Stimulated activated CD4-positive, alpha-beta T cell treated with anti-CD3 and anti-CD28 coated beads, Interleukin-12 subunit alpha, Interleukin-12 subunit beta, amount 100 ng/mL, for 24 hours (primary cell): ENCODE results near the gene YWHAH.
"Not testable (repeated sequence)": the region's sequence is repeated elsewhere in the genome, so short reads cannot be mapped to it uniquely, and the experiment has no call there.

Experiments used
- DNase-seq, 2 experiments: peaks; one replicate each; pipeline ENCODE4 v3.0.0-alpha.2; 2020; ENCODE audit warnings: low read depth in 2 of 2

Gene YWHAH

DNA sequence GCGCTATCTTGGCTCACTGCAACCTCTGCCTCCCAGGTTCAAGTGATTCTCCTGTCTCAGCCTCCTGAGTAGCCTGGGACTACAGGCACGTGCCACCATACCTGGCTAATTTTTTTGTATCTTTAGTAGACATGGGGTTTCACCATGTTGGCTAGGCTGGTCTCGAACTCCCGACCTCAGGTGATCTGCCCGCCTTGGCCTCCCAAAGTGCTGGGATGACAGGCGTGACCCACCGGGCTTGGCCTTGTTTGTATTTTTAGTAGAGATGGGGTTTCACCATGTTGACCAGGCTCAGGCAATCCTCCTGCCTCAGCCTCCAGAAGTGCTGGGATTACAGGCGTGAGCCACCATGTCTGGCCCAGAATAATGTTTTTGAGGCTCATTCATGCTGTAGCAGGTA, 37.6 kb downstream of the YWHAH start:
- DNase-seq, result not testable (repeated sequence)

DNA sequence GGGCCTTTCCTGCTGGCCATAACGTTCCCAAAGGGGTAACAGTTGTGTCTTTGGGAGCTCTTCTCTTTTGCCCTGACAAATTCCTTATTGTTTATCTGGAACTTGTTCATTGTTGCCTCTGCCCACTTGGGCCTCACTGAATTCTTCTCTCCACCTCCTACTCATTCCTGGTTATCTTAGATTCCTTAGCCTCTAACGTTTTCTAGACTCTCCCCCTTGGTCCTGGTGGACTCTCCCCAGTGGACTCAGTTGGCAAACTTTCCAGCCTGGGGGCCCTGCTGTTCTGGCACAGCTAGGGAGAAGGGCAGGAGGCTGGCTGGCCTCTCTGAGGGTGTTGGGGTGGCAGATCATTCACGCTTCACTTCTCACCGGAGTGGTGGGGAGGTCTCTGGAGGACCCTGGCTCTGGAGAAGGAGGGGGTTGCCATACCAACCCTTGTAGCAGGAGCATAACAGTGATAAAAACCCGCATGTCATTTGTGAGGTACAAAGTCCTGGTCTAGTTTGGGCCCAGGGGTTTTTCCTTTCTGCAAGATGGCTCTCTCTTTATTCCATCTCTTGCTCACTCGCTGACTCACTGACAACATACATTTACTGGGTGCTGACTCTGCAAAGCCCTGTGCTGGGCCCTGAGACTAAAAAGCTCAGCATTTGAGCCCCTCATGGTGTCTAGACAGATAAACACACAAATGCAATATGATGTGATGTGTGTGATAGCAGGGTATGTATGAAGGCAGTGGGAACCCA, 39.7 kb downstream of the YWHAH start:
- no peak for DNase-seq

DNA sequence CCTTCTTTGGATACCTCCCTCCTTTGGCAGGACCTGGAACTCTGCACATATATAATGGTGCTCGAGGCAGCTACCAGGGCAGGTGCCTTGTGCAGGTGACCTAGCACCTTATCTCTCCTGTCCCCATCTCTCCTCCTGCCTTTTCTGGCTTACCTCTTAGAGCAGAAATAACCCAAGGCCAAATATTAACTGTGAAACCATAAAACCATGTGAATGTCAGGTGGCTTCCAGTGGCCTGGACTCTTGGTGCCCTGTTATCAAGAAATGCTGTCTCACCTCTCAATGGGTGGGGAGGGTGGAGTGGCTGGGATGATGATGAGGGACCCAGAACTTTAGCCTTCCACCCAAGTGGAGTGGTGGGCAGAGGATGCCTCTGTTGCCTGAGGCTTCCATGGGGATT, 42.9 kb downstream of the YWHAH start:
- DNase-seq, result no peak

DNA sequence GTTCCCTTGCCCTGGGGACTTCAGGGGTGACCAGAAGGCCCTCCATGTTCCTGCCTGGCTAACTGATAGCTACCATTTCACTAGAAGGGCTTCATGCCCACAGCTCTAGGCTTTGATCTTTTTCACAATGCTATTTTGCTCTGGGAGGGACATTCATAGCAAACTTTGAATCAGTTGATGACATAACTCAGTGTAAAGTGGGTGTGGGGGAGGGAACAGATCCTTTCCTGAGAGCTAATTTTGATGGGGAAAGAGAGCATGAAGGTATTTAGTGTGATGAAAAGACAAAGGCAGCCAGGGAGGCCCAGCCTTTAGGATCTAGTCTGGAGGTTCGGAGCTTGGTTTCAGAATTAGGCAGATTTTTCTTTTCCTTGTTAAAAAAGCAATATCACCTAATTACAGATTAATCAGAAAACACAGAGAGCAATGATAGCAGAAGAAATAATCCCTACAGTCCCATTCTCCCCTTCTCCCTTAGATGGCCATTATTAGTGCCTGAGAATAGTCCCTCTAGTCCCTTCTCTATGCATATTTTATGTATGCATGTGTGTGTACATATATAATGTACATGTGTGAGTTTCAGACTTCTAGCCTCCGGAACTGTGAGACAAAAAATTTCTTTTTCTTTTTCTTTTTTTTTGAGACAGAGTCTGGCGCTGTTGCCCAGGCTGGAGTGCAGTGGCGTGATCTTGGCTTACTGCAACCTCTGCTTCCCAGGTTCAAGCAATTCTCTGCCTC, 46.9 kb downstream of the YWHAH start:
- DNase-seq, result no peak

DNA sequence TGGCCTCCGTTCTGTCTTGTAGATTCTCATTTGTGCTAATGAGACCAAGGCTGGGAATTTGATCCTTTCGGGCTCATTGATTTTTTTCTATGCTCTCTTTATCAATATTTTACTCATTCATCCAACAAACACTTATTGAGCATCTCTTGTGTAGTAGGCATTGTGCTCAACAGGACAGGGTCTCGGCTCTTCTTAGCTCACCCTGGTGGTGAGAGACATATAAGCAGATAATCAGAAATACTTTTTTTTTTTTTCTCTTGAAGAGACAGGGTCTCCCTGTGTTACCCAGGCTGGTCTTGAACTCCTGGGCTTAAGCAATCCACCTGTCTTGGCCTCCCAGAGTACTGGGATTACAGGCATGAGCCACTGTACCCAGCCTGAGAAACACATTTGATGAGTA, 50.7 kb downstream of the YWHAH start:
- DNase-seq, result no peak

DNA sequence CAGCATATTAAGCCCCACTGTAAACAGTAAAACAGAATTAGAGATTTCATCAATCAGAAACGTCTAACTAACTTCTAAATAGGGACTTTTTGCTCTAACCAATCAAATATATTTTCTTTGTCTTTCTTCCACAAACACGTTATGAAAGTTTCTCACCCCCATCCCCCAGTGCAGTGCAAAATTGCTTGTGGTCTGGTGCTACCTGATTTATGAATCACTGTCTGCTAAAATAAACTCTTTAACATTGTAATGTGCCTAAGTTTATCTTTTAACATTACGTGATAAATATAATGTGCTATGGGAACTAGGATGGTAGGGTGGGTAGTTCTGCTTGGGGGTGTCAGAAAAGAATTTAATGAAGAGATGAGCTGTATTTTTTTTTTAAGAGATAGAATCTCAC, 51.5 kb downstream of the YWHAH start:
- DNase-seq, result no peak

DNA sequence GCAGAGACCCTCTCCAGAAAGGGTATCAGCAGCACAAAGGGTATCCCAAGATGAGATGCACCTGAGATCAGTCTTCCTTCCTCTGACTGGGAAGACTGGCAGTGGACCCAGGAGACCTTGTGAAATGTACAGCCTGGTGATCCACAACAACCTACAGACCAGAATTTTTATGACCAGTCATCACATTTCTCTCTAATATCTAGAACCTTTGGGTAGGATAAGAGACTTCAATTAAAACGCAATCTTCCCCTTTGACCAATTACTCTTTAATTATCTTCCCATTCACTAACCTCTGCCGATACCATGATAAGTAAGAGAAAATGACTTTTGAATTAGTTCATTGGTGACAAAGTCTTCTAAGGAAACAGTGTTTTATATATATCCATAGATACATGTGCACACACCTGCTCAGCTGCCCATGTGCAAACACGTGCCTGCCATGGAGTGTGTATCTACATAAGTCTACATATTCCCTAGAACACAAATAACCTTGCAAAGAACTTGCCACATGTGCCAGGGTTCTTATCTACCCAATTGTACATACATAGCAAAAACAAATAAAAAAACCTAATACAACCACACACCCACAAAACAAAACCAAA, 54.5 kb downstream of the YWHAH start:
- no peak for DNase-seq

DNA sequence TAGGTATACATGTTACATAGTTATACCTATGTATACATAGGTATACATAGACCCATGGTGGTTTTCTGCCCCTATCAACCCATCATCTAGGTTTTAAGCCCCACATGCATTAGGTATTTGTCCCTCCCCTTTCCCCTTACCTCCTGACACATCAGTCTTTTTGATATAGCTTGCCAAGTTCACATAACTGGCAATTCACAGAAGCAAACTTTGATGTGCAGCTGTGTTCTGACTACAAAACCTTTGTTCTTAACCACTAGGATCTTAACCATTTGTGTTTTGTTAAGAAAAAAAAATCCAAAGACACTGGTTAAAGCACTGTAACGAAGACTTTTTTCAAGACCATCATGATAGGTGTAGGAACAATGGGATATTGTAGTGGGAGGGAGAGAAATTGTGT, 55.8 kb downstream of the YWHAH start:
- no peak for DNase-seq

DNA sequence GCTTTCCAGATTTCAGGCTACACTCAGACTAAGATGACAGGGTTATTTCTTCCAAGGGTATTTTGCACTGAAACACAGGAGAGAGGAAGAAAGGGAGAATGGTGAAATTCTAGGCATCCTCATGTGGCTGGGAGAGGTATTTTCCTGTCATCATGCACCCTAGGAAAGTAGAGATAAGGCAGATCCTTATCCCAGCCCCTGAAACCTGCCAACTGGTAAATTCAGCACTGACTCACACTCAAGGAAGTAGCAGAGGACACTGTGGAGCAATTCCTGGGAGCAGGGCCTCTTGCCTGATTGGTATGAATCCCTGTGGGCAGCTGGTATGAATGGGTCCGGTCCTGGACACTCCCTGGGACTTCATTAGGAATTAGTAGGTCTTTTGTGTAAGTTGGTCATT, 61.1 kb downstream of the YWHAH start:
- no peak for DNase-seq
